HCT116 (cell line): Measurements from ENCODE around the gene MCF2L2. TPM values are rescaled to one million over a fixed set of nuclear protein-coding genes. Genes with fewer than 3 reads are reported as not detected.

Experiments used
- ATAC-seq: fragments of 200-7000 bp; cut with Tn5 transposase; 2 replicates; pipeline ENCODE4 v1.9.1; 2020; ENCODE audit warnings: mild to moderate bottlenecking, moderate library complexity
- BruUV-seq: library from RNA; stranded (reverse); fragments of 400-500 nt; replicated peaks from 2 replicates; lab custom pipeline; 2021; lab: Mats Ljungman, UMichigan
- CTCF ChIA-PET: fragments of 300-600 bp; sonication (Branson Sonifier 250); formaldehyde crosslinking; loops from one replicate; lab custom pipeline; 2021; ENCODE audit warnings: antibody characterized with exemption; lab: Charles Lee
- POLR2A ChIA-PET: fragments of 300-600, 350-600 bp; sonication (Branson Sonifier 250); formaldehyde crosslinking; loops from one replicate; lab custom pipeline; 2021; ENCODE audit warnings: antibody characterized with exemption; lab: Charles Lee
- RAD21 ChIA-PET, 2 experiments: fragments of 300-600 bp; sonication (Branson Sonifier 250); formaldehyde crosslinking; loops; one replicate each; lab custom pipeline; 2023; ENCODE audit warnings: low total read pairs in 2 of 2; ENCODE audit not compliant: uncharacterized antibody in 2 of 2, unreplicated experiment in 2 of 2, low non-redundant PET in 1 of 2; lab: Charles Lee
- DNase-seq: peaks from one replicate; pipeline ENCODE4 v3.0.0-alpha.2; 2010; ENCODE audit warnings: low read depth, low spot score
- H2AFZ ChIP-seq: fragments of 200-600 bp; shearing (Covaris generic), sonication (generic); 2 replicates; pipeline ENCODE4 v1.6.1; 2017; ENCODE audit warnings: low read depth, mixed run types, mixed read lengths, antibody characterized with exemption, low read length; ENCODE audit not compliant: poor library complexity, severe bottlenecking
- H3K27ac ChIP-seq: 2 replicates; pipeline ENCODE4 v1.5.1; 2012; ENCODE audit warnings: low read depth, low read length
- H3K27me3 ChIP-seq: fragments of 200-600 bp; sonication (generic); 2 replicates; pipeline ENCODE4 v1.6.1; 2016; ENCODE audit warnings: mixed run types, low read length, mixed read lengths; ENCODE audit not compliant: insufficient read depth
- H3K36me3 ChIP-seq, 2 experiments: fragments of 200-500 bp in 1 of 2; fragments of 200-600 bp in 1 of 2; sonication (Bioruptor generic) in 1 of 2; sonication (generic) in 1 of 2; 2 replicates each; pipeline versions ENCODE4 v1.5.1 to v1.6.1; 2014 to 2016; ENCODE audit warnings: low read length in 2 of 2, inconsistent platforms in 1 of 2, mixed read lengths in 1 of 2, mixed run types in 1 of 2; ENCODE audit not compliant: insufficient read depth in 2 of 2, control insufficient read depth in 1 of 2
- H3K4me1 ChIP-seq, 2 experiments: fragments of 200-600 bp in 1 of 2; sonication (generic) in 1 of 2; 2 replicates each; pipeline versions ENCODE4 v1.5.1 to v1.6.1; 2012 to 2017; ENCODE audit warnings: low read length in 2 of 2, inconsistent platforms in 1 of 2, mild to moderate bottlenecking in 1 of 2, mixed read lengths in 1 of 2, mixed run types in 1 of 2, moderate library complexity in 1 of 2; ENCODE audit not compliant: insufficient read depth in 2 of 2, control insufficient read depth in 1 of 2
- H3K4me2 ChIP-seq: fragments of 200-600 bp; sonication (generic); 2 replicates; pipeline ENCODE4 v1.6.1; 2017; ENCODE audit warnings: mixed run types, low read length, mixed read lengths
- H3K4me3 ChIP-seq, 2 experiments: fragments of 200-600 bp in 1 of 2; sonication (generic) in 1 of 2; replicated peaks in 1 of 2; 2 replicates each; pipeline ENCODE4 v1.5.1; 2011 to 2016; ENCODE audit warnings: low read length in 2 of 2, control low read depth in 1 of 2, low read depth in 1 of 2, mild to moderate bottlenecking in 1 of 2, mixed read lengths in 1 of 2, mixed run types in 1 of 2
- H3K79me2 ChIP-seq: fragments of 200-600 bp; sonication (generic); 2 replicates; pipeline ENCODE4 v1.6.1; 2017; ENCODE audit warnings: mild to moderate bottlenecking, mixed run types, low read length, moderate library complexity, mixed read lengths; ENCODE audit not compliant: insufficient read depth
- H3K9ac ChIP-seq: fragments of 200-600 bp; sonication (generic); 2 replicates; pipeline ENCODE4 v1.6.1; 2016; ENCODE audit warnings: low read length, mixed read lengths
- H3K9me2 ChIP-seq: fragments of 200-600 bp; sonication (generic), shearing (Covaris generic); 2 replicates; pipeline ENCODE4 v1.6.1; 2017; ENCODE audit warnings: mixed run types, mild to moderate bottlenecking, moderate library complexity; ENCODE audit not compliant: insufficient read depth
- H3K9me3 ChIP-seq, 2 experiments: fragments of 200-500 bp in 1 of 2; fragments of 200-600 bp in 1 of 2; sonication (Bioruptor generic) in 1 of 2; sonication (generic) in 1 of 2; 2 replicates each; pipeline ENCODE4 v1.6.1; 2014 to 2017; ENCODE audit warnings: low read length in 2 of 2, mixed read lengths in 2 of 2, inconsistent platforms in 1 of 2, low read depth in 1 of 2, mild to moderate bottlenecking in 1 of 2, mixed run types in 1 of 2, moderate library complexity in 1 of 2; ENCODE audit not compliant: control insufficient read depth in 1 of 2, insufficient read depth in 1 of 2
- H4K20me1 ChIP-seq: fragments of 200-600 bp; sonication (generic), shearing (Covaris generic); 2 replicates; pipeline ENCODE4 v1.6.1; 2017; ENCODE audit warnings: mixed run types, mild to moderate bottlenecking, moderate library complexity; ENCODE audit not compliant: insufficient read depth
- CEBPB ChIP-seq: IDR thresholded peaks from 2 replicates; pipeline ENCODE4 v1.6.1; 2012; ENCODE audit warnings: low read depth
- ELF1 ChIP-seq: IDR thresholded peaks from 2 replicates; pipeline ENCODE4 v1.6.1; 2012; ENCODE audit warnings: low read depth, borderline replicate concordance
- EZH2phosphoT487 ChIP-seq: fragments of 200-600 bp; IDR thresholded peaks from 2 replicates; pipeline ENCODE4 v1.6.1; 2018; ENCODE audit warnings: antibody characterized with exemption, borderline replicate concordance
- FOSL1 ChIP-seq: IDR thresholded peaks from 2 replicates; pipeline ENCODE4 v1.6.1; 2012; ENCODE audit warnings: low read depth
- JUND ChIP-seq: IDR thresholded peaks from 2 replicates; pipeline ENCODE4 v1.6.1; 2012
- RAD21 ChIP-seq: IDR thresholded peaks from 2 replicates; pipeline ENCODE4 v1.6.1; 2012; ENCODE audit warnings: low read depth, mild to moderate bottlenecking
- SIN3A ChIP-seq: IDR thresholded peaks from 2 replicates; pipeline ENCODE4 v1.6.1; 2012; ENCODE audit warnings: low read depth
- SP1 ChIP-seq: IDR thresholded peaks from 2 replicates; pipeline ENCODE4 v1.6.1; 2012; ENCODE audit warnings: low read depth
- YY1 ChIP-seq: IDR thresholded peaks from 2 replicates; pipeline ENCODE4 v1.6.1; 2011; ENCODE audit warnings: low read length, low read depth, moderate library complexity, mild to moderate bottlenecking; ENCODE audit not compliant: insufficient replicate concordance; ENCODE audit errors: extremely low read depth
- intact Hi-C: fragments of 100-400 bp; cut with micrococcal nuclease; formaldehyde crosslinking; loops from 2 replicates; pipeline ENCODE4 v1.10.0; 2022
- total RNA-seq: library from RNA; stranded (reverse); gene quantifications from one replicate; pipeline ENCODE4 v1.2.1, GENCODE V29; 2021; ENCODE audit not compliant: unreplicated experiment
- TF ChIP-seq, protein P1 (sequence below): IDR thresholded peaks from 2 replicates; pipeline ENCODE4 v1.6.1; 2012; ENCODE audit warnings: low read depth

Gene MCF2L2
- total RNA-seq, 1 experiment from 2014 or later: 1.5 TPM

DNA sequence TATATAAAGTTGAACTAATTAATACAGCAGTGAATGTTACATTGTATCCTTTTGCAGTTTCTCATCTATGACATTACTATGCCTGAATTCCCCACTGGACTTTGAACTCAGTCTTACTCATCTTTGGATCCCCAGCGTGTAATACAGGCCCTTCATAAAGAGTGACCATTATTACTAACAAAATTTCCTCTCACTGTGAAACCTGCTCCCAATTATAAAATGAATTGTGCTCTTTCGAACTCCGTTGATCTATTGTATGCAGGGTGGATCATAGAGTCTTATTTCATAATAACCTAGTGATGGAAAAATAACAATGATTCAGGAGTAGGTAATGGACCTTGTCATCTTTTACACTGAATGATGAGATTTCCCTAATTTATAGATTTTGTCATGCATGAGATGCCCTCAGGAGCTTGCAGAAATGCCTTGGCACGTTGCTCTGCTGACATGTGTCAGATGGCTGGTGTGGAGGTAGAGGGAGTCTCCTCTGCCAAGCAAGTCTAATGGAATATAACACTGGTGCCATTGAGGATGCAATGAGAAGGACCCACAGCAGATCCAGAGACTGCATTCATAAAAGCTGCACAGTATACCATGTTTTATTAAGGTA, 149.8 kb downstream of the MCF2L2 start:
- no peak overlapping the region for H2AFZ ChIP-seq
- CTCF ChIA-PET: no interaction called here
- H4K20me1 ChIP-seq: no peaks in the 10 kb centered on the region
- H3K4me1 ChIP-seq: peaks cover 5 to 37% of the 10 kb centered on the region in 2 experiments
- no peaks in the 10 kb centered on the region for H3K79me2 ChIP-seq
- no peak overlapping the region for H3K27ac ChIP-seq
- no peaks in the 10 kb centered on the region for H3K36me3 ChIP-seq
- no peaks in the 10 kb centered on the region for H3K9me3 ChIP-seq
- ATAC-seq (no peak), DNase-seq (no peak)
- H3K27me3 ChIP-seq: no peaks in the 10 kb centered on the region
- H3K9me2 ChIP-seq: no peaks in the 10 kb centered on the region
- H3K4me2 ChIP-seq: peak overlapping the region; percentile 12
- RAD21 ChIA-PET: no interaction called here
- POLR2A ChIA-PET: no interaction called here
- no peak overlapping the region for H3K9ac ChIP-seq
- peak; percentile 33; the same call in 1 of the 2 replicates for TF ChIP-seq CEBPB
- TF ChIP-seq SIN3A: no peak
- TF ChIP-seq FOSL1: peak; percentile 26; the same call in 1 of the 2 replicates
- TF ChIP-seq ELF1: no peak
- TF ChIP-seq RAD21: no peak
- TF ChIP-seq EZH2phosphoT487: no peak
- TF ChIP-seq SP1: no peak
- no peak for TF ChIP-seq YY1
- 0 out of 2 replicates have a peak, but pooled peaks have one; percentile 17 for TF ChIP-seq JUND
- TF ChIP-seq, protein P1, sequence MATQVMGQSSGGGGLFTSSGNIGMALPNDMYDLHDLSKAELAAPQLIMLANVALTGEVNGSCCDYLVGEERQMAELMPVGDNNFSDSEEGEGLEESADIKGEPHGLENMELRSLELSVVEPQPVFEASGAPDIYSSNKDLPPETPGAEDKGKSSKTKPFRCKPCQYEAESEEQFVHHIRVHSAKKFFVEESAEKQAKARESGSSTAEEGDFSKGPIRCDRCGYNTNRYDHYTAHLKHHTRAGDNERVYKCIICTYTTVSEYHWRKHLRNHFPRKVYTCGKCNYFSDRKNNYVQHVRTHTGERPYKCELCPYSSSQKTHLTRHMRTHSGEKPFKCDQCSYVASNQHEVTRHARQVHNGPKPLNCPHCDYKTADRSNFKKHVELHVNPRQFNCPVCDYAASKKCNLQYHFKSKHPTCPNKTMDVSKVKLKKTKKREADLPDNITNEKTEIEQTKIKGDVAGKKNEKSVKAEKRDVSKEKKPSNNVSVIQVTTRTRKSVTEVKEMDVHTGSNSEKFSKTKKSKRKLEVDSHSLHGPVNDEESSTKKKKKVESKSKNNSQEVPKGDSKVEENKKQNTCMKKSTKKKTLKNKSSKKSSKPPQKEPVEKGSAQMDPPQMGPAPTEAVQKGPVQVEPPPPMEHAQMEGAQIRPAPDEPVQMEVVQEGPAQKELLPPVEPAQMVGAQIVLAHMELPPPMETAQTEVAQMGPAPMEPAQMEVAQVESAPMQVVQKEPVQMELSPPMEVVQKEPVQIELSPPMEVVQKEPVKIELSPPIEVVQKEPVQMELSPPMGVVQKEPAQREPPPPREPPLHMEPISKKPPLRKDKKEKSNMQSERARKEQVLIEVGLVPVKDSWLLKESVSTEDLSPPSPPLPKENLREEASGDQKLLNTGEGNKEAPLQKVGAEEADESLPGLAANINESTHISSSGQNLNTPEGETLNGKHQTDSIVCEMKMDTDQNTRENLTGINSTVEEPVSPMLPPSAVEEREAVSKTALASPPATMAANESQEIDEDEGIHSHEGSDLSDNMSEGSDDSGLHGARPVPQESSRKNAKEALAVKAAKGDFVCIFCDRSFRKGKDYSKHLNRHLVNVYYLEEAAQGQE: no peak
- intact Hi-C loops: no loop called here
- H3K4me3 ChIP-seq: no peak overlapping the region
- no TSS peak for BruUV-seq
